GM18505 (cell line): Measurements from ENCODE around the gene SYCP2.
"Not testable (repeated sequence)": the region's sequence is repeated elsewhere in the genome, so short reads cannot be mapped to it uniquely, and the experiment has no call there.

ENCODE experiments used
- ATAC-seq: cut with Tn5 transposase; IDR thresholded peaks from one replicate; pipeline ENCODE4 v1.9.1; 2021; ENCODE audit not compliant: unreplicated experiment
- POLR2A ChIP-seq: IDR thresholded peaks from 4 replicates; pipeline ENCODE4 v1.6.1; 2011; ENCODE audit warnings: borderline replicate concordance; ENCODE audit not compliant: insufficient read depth, insufficient read length; ENCODE audit errors: extremely low read depth

SYCP2 gene, protein sequence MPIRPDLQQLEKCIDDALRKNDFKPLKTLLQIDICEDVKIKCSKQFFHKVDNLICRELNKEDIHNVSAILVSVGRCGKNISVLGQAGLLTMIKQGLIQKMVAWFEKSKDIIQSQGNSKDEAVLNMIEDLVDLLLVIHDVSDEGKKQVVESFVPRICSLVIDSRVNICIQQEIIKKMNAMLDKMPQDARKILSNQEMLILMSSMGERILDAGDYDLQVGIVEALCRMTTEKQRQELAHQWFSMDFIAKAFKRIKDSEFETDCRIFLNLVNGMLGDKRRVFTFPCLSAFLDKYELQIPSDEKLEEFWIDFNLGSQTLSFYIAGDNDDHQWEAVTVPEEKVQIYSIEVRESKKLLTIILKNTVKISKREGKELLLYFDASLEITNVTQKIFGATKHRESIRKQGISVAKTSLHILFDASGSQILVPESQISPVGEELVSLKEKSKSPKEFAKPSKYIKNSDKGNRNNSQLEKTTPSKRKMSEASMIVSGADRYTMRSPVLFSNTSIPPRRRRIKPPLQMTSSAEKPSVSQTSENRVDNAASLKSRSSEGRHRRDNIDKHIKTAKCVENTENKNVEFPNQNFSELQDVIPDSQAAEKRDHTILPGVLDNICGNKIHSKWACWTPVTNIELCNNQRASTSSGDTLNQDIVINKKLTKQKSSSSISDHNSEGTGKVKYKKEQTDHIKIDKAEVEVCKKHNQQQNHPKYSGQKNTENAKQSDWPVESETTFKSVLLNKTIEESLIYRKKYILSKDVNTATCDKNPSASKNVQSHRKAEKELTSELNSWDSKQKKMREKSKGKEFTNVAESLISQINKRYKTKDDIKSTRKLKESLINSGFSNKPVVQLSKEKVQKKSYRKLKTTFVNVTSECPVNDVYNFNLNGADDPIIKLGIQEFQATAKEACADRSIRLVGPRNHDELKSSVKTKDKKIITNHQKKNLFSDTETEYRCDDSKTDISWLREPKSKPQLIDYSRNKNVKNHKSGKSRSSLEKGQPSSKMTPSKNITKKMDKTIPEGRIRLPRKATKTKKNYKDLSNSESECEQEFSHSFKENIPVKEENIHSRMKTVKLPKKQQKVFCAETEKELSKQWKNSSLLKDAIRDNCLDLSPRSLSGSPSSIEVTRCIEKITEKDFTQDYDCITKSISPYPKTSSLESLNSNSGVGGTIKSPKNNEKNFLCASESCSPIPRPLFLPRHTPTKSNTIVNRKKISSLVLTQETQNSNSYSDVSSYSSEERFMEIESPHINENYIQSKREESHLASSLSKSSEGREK (N-terminal part only)

DNA sequence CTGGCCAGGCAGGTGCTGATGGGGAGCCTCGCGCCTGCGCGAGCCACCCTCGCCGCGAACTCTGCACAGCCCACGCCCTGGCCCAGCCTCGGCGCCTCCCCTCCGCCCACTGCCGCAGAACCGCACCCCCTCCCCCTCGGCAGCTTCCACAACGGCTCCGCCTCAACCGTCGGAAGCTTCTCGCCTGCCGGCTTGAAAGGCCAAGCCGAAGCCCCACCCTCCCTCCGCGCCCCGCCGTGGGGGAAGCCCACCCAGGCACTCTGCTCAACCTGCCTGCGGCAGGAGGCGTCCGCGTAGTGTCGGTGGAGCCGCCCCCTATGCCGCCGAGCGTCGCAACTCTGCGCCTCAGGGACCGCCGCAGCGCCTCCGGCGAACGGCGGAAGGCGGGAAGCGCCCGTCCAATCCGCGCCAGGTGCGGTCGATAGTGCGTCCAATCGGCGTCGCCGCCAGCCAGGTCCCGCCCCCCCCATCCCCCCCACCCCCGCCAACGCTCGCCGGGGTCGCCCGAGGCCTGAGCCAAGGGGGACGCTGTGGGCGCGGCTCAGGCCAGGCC is at the start of gene SYCP2:
Gene SYCP2 (minus strand): TSS at position 342 of the 553 bp plus-strand sequence. CDS start 11,224 bp downstream, outside the sequence.
- peak; percentile 46 for ATAC-seq

DNA sequence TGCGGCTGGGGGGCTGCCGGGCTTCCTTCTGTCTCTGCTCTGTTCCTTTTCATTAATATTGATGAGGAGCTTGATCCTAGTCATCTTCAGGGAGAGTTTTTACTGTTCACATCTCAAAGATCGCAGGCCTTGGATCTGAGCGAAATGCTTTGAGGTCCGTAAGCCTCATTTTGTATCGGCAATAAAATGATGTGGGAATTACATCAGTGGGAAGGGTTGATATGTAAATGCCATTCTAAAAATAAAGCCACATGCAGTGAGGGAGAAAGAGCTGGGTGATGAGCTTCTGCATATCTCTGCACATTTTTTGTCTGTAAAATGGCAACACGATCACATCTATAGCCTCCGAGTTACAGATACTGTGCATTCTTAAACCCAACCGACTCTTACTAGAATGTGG is 49.6 kb upstream of the SYCP2 start:
- no peak for ATAC-seq
- no peak for TF ChIP-seq POLR2A

More for the DNA sequence above, at the start of gene SYCP2:
- TF ChIP-seq POLR2A: no peak

DNA sequence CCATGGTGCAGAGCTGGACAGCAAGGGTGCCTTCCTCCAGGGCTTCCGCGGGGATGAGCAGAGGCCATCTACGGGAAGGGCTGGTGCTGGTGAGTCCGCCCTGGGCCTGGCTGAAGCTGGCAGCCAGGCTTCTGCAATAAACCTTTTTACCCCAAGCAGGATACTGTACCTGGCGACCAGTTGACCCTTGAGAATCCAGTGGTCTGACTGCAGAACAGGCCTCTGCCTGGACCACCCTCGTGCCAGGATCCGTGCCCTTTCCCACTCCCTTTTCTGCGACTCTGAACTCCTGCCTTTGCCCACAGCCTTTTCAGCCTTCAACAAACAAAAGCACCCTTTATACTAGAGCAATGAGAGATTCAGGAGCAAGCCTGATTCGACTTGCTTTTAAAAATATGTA is 43.6 kb upstream of the SYCP2 start:
- TF ChIP-seq POLR2A: no peak
- ATAC-seq: no peak

DNA sequence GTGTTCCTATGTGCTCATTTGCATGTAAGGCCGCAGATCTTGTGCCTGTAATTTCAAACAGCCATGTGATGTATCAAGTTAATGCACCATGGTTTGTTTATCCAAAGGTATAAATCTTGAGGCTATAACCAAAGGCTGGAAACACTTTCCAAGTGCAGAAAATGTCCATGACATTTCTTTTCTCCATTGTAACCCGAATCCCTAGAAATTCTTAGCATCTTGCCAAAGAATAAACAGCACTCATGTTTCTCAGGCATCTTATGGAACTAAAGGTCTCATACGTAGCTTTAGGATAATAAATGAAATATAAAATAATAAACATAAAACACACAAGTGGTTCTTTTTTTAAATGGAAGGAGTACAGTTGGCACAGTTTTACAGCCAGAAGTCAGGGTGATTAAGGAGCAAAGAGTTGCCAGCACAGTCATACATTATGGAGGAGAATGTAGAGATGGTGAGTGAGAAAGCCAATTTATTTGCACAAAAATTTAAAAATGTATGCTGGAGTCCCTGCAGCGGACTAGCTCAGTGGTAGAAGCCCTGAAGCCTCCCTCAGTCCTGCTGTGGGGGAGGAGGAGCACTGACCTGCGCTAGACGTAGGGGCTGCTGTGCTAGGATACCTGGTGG is 42.8 kb upstream of the SYCP2 start:
- TF ChIP-seq POLR2A: no peak
- no peak for ATAC-seq

DNA sequence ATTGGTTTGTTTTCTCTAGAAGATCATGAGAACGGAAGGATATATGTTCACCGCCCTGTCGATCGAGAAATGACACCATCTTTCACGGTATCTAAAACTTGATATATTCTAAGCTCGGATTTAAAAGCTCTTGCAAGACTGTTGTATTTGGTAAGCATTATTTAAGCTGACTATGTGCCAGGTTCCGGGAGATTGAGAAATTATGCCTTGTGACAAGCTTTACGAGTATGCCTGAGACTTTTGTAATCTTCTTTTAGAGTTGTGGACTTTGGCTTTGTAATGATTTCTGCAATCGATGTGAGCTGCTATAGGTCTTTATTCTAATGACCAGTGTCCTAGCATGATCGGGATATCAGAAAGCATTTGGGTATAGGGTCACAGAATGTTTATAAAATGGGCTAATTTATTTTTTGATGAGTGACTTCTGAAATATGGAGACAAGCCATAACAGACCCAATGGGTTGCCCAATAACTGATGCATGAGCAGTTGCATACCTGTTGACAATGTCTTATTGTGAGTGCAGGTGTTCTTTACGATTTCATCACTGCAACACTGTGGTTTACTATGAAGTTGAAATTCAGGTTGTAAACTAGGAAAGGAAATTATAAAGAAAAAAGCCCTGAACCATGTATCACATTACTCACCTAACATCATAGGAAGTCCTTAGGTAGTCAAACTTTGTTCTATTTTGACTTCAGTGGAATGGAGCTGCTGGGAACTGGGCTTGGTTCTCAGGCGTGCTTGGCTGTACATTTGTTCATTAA is 38.8 kb upstream of the SYCP2 start:
- TF ChIP-seq POLR2A: no peak
- no peak for ATAC-seq

DNA sequence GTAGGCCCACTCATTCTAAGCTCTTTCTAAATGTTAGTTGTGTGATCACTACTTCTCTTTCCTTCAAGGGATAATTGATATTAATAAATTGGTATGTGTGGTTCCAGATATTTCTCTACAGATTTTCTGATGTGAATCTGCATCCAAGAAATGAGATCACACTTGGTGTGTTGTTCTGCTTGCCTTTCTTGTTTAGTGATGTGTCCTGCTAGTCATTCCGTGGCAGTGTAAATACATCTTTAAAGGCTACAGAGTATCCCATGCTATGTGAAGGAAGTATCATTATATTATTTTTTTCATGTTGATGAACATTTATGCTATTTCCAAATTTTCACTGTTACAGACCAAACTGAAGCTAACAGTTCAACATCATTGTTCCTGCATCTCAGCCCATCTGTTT is 38.0 kb upstream of the SYCP2 start:
- no peak for TF ChIP-seq POLR2A
- ATAC-seq: no peak

DNA sequence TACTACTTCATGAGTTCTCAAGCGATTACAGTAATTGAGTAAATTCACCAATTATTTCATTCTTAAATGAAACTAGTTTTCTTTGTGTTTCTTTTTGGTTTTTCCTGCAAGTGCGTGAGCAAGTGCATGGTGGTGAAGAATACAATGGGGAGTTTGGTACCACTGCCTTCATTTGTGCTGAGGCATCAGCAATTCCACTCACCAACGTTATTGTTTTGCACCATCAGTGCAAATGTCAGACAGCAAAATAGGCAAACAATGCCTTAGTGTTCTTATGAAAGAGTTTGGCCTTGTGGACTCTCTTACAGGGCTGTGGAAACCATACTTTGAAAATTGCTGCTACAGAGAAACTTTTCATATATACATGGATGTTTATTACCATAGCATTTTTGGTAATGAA is 33.0 kb upstream of the SYCP2 start:
- no peak for TF ChIP-seq POLR2A

DNA sequence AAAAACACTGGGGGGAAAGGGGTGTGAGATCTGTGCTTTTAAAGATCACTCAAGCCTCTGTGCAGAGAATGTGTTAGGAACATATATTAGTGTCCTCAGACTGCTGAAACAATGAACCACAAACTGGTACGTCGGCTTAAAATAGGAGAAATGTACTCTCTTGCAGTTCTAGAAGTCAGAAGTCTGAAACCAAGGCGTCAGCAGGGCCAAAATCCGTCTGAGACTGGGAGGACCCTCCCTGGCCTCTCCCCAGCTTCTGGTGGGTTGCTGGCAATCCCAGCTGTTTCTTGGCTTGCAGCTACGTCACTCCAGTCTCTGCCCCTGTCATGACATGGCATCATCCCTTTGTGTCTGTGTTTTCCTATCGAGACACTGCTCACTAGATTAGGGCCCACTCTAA is 28.7 kb upstream of the SYCP2 start:
- no peak for ATAC-seq

More for the DNA sequence above, 33.0 kb upstream of the SYCP2 start:
- no peak for ATAC-seq

DNA sequence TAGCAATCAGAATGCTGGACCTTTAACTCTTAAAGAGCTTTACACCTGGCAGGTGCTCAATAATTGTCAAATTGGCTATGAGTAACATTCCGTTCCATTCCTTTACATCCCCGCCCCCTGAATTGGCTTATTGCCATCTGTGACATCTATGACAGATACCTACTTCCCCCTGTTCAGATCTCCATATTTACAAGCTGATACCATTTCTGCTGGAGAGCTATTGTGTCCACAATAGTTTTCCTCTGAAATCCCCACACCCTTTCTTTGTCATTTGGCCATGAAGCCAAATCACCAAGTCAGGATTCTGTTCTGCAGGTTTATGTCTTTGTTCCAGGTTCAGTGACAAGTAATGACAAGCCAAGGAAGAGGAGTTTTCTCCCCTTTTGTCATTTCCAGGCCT is 28.0 kb upstream of the SYCP2 start:
- TF ChIP-seq POLR2A: no peak
- no peak for ATAC-seq

More for the DNA sequence above, 28.7 kb upstream of the SYCP2 start:
- TF ChIP-seq POLR2A: no peak

DNA sequence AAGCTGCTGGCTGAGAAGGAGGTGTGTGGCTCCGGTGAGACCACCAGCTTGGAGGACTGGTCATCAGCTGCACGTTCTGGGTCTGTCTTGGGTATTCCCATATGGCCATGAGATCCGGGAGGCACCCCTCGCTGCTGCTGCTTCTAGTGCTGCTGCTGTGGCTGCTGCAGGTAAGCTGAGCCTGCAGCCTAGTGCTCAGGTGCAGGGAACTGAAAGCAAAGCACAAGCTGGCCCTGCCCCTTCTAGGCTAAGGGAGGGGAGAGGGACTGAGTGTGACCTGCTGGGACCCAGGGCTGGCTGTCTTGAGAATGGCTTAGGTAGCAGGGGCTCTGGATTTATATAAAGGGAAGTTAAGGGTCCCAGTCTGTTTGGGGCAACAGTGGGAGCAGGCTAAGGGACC is 25.2 kb upstream of the SYCP2 start:
- ATAC-seq: no peak
- no peak for TF ChIP-seq POLR2A

DNA sequence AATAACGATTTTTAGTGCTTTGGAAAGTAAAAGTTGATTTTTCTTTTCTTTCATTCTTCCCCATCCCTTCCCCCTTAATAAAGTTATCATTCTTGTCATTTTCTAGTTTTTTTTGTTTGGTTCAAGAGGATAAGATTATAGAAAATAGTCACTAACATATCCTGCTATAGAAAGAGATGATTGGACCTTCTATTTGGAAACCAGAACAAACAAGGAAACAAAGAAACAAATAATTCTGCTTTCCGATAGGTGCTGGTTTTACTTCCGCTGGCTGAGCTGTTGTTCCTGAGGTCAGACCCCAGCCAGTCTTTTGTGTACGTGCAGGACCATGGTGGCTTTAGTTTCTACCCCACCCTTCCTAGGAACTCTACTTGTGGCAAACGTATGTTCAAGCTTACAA is 24.7 kb upstream of the SYCP2 start, which contains the start of gene CDH26:
Gene CDH26 (plus strand): TSS at position 301 of the 400 bp plus-strand sequence. CDS start 304 bp downstream, outside the sequence.
- TF ChIP-seq POLR2A: no peak
- no peak for ATAC-seq

DNA sequence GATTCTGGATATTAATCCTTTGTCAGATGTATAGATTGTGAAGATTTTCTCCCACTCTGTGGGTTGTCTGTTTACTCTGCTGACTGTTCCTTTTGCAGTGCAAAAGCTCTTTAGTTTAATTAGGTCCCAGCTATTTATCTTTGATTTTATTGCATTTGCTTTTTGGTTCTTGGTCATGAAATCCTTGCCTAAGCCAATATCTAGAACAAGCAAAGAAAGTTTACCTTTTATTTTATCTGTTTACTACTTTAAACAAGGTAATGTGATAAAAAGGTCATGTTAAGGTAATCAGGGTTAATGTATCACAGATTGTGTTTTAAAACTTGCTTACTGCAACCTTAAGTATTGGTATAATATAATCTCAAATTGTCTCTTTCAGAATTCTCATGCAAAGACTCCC is 24.1 kb upstream of the SYCP2 start:
- not testable (repeated sequence) for ATAC-seq
